Left ventricle myocardium superior (tissue), 1 donor: ENCODE data around the gene ZBTB32. TPM values are rescaled to one million over a fixed set of nuclear protein-coding genes. Genes with fewer than 3 reads are reported as not detected.
A peak's percentile ranks its signal among the peaks of the same experiment; 100 is the strongest.

Source experiments
- ATAC-seq: fragments of 200-7000 bp; cut with Tn5 transposase; one replicate; pipeline ENCODE4 v1.9.1; 2020; ENCODE audit warnings: mild to moderate bottlenecking, moderate library complexity
- DNase-seq: peaks from one replicate; pipeline ENCODE4 v3.0.0-alpha.2; 2020
- intact Hi-C: fragments of 100-400 bp; cut with micrococcal nuclease; formaldehyde crosslinking; loops from one replicate; pipeline ENCODE4 v1.11.0; 2022
- total RNA-seq: library from RNA; stranded (reverse); fragmentation: NEBNext Ultra II Directional; extraction: Animal tissue kit (Norgen Biotek cat#: 25700); gene quantifications from one replicate; pipeline ENCODE4 v1.2.1, GENCODE V29; 2021
- donor health status: DM: no; HTN: yes; CAD: no; lungs with severe emphysema.

The ZBTB32 gene
- total RNA-seq, 1 donor from 2014 or later, result not detected

GRCh38 chr19:35744430-35745327 is 40.3 kb downstream of the ZBTB32 start:
- peak; percentile 96 for DNase-seq
- ATAC-seq, result peak; percentile 74
- intact Hi-C loops, result no loop called here

- DNase-seq (peak; percentile 98), ATAC-seq (peak; percentile 81)
- intact Hi-C loops, result no loop called here
These were observed 41.1 kb downstream of the ZBTB32 start, which contains the start of the genes PSENEN and U2AF1L4 for GRCh38 chr19:35745328-35746086. Gene PSENEN, plus strand, starts transcription at chr19:35745651. Its CDS starts 280 bp downstream, at chr19:35745931. Gene U2AF1L4, minus strand, starts transcription at chr19:35745418. Its CDS starts 27 bp downstream, at chr19:35745391.

- no peak for DNase-seq
- ATAC-seq, result no peak
- intact Hi-C loops, result no loop called here
These were observed 41.7 kb downstream of the ZBTB32 start for GRCh38 chr19:35746087-35746462.

DNA sequence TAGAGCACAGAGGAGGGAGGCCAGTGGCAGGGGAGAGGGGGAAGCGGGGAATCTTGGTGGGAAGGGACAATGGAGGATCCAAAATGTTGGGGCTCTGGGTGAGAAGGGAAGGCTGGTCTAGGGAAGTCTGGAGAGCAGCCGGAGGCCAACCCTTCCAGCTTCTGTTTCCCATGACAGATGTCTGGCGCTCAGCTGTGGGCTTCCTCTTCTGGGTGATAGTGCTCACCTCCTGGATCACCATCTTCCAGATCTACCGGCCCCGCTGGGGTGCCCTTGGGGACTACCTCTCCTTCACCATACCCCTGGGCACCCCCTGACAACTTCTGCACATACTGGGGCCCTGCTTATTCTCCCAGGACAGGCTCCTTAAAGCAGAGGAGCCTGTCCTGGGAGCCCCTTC is 42.2 kb downstream of the ZBTB32 start:
- intact Hi-C loops, result no loop called here
- ATAC-seq (no peak), DNase-seq (no peak)

DNA sequence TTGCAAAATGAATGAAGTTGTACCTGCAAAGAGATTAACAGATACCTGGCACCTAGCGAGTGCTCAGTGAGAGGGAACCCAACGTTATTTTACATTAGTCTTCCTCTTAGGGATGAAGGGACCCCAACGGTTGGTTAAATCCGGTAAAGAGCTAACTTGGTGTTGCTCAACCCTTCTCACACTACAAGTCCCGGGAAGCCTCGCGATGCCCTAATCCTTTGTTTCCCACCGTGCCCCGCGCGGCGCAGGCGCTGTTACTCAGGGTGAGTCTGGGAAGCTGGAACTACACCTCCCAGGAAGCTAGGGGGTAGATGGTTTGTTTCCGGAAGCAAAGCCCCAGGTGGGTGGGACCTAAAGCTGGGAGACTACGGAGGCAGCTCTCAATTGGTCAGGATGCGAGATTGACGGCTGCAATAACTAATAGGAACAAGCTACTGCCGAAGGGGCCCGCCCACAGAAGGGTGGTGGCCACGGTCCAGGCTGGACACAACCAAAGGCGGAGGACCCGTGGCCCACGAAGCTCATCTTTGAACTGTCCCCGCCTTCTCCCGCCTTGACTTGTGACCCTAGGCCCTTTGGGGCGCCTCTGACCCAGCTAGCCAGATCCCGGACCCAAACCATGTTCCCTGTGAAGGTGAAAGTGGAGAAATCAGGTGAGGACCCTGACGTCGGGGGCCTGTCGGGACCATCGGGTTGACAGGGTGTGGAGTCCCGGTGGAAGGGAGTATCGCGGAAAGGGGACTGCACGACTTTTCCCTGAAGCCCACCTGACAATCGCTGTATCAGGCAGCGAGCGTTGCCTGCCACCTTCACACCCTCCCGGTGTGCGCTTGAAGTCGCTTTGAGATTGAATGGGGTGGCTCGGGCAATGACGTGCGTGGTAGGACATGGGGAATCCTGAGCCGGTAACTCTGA is 44.0 kb downstream of the ZBTB32 start, which contains the start of gene LIN37:
TSS of gene LIN37 (plus strand) at position 471 of the 915 bp plus-strand sequence. CDS start at position 620, 149 bp downstream.
- intact Hi-C loops, result no loop called here
- DNase-seq, result peak; percentile 99
- peak; percentile 83 for ATAC-seq

- DNase-seq, result no peak
- intact Hi-C loops, result no loop called here
- ATAC-seq, result no peak
These were observed 45.8 kb downstream of the ZBTB32 start for GRCh38 chr19:35750167-35750566.

GRCh38 chr19:35751839-35752745 is 47.7 kb downstream of the ZBTB32 start:
- ATAC-seq, result no peak
- intact Hi-C loops, result no loop called here
- DNase-seq, result no peak

DNA sequence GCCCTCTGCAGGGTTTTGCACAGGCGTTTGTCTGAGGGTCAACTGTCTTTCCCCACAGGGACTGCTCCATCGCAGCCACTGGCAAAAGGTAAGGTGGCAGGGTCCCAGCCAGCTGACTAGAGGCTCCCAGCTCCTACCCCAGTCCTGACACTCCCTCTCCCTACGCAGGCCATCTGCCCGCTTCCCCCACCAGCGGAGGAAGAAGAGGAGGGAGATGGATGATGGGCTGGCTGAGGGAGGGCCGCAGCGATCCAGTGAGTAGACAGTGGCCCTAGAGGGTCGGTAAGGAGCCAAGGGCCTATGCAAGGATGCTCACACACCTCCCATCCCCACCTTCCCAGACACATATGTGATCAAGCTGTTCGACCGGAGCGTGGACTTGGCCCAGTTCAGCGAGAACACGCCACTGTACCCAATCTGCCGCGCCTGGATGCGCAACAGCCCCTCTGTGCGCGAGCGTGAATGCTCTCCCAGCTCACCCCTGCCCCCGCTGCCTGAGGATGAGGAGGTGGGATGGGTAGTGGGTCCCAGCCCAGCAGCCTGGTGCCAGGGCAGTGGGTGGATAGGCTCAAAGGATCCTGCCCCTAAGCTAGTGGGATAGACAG is 48.5 kb downstream of the ZBTB32 start:
- intact Hi-C loops, result no loop called here
- ATAC-seq (no peak), DNase-seq (no peak)

DNA sequence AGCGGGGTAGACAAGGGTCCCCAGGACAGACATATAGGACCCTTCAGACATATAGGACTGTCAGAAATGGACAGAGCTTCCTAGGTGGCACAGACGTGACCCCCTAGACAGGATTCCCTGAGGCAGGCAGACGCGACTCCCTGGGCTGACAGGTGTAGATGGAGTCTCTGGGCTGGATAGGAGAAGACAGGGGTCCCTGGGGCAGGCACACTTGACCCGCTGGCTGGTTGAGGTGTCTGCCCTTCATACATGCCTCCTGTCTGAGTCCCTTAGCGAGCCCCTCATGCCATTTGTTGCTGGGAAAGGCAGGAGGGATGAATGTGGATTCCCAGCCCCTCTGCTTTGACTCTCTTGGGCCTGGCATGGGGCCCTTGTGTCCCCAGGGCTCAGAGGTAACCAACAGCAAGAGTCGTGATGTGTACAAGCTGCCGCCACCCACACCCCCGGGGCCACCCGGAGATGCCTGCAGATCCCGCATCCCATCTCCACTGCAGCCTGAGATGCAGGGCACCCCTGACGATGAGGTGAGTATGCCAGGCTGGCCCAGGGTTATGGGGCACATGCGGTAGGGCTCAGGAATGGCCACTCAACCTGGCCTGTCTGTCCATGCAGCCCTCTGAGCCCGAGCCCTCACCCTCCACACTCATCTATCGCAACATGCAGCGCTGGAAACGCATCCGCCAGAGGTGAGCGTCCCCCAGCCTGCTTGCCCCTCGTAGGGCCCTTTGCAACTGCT is 49.4 kb downstream of the ZBTB32 start:
- ATAC-seq, result no peak
- intact Hi-C loops, result no loop called here
- no peak for DNase-seq

DNA sequence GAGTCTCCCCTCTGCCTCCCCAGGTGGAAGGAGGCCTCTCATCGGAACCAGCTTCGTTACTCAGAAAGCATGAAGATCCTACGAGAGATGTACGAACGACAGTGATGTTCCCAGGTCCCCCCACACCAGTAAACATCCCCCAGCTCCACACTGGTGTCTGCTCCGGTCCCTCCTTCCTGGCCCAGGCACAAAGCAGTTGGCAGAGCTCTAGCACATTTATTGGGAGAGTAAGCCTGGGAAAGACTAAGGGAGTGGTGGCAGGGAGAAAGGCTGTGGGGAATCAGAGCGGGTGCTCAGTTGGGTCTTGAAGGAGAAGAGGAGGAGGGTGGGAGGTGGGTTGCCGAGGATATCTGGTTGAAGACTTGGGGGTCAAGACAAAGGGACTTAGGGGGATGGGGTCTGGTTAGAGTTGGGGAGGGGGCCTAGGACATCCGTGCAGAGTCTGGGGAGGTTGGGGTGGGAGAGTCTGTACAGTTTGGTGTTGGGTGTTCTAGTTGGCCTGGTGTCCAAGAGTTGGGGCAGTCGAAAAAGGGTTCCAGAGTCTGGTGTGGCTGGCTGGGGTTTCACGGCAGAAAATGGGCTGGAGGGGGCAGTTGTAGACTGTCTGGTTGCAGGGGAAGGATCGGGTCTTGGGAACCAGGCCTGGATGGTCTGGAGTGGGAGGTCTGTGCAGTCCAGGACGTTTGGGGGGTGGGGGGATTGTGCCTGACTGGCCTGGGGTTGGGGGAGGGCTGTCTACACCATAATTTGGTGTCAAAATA is 50.2 kb downstream of the ZBTB32 start:
- DNase-seq, result no peak
- intact Hi-C loops, result no loop called here
- no peak for ATAC-seq

GRCh38 chr19:35755131-35755549 is 50.8 kb downstream of the ZBTB32 start:
- intact Hi-C loops, result no loop called here
- no peak for DNase-seq
- ATAC-seq, result no peak

GRCh38 chr19:35755550-35756376 is 51.4 kb downstream of the ZBTB32 start:
- ATAC-seq, result peak; percentile 52
- intact Hi-C loops, result no loop called here
- peak; percentile 95 for DNase-seq

GRCh38 chr19:35756377-35757230 is 52.2 kb downstream of the ZBTB32 start, which contains the start of gene HSPB6:
Gene HSPB6, minus strand, starts transcription at chr19:35757029. Its CDS starts 21 bp downstream, at chr19:35757008.
- DNase-seq (peak; percentile 89), ATAC-seq (peak; percentile 50)
- intact Hi-C loops, result no loop called here

- ATAC-seq, result peak; percentile 63
- peak; percentile 93 for DNase-seq
- intact Hi-C loops, result no loop called here
These were observed 52.9 kb downstream of the ZBTB32 start for GRCh38 chr19:35757231-35757748.
